GM19239 (cell line): ENCODE data around the gene ARL8A.
"Not testable (repeated sequence)": the region's sequence is repeated elsewhere in the genome, so short reads cannot be mapped to it uniquely, and the experiment has no call there.

Experiments
- DNase-seq: peaks from one replicate; pipeline ENCODE4 v3.0.0; 2011; ENCODE audit warnings: low spot score; ENCODE audit not compliant: insufficient read length
- FAIRE-seq: peaks from 2 replicates; lab custom pipeline; 2011; peaks lifted over from hg19 to GRCh38; lab: Jason Lieb, UNC

The ARL8A gene

DNA sequence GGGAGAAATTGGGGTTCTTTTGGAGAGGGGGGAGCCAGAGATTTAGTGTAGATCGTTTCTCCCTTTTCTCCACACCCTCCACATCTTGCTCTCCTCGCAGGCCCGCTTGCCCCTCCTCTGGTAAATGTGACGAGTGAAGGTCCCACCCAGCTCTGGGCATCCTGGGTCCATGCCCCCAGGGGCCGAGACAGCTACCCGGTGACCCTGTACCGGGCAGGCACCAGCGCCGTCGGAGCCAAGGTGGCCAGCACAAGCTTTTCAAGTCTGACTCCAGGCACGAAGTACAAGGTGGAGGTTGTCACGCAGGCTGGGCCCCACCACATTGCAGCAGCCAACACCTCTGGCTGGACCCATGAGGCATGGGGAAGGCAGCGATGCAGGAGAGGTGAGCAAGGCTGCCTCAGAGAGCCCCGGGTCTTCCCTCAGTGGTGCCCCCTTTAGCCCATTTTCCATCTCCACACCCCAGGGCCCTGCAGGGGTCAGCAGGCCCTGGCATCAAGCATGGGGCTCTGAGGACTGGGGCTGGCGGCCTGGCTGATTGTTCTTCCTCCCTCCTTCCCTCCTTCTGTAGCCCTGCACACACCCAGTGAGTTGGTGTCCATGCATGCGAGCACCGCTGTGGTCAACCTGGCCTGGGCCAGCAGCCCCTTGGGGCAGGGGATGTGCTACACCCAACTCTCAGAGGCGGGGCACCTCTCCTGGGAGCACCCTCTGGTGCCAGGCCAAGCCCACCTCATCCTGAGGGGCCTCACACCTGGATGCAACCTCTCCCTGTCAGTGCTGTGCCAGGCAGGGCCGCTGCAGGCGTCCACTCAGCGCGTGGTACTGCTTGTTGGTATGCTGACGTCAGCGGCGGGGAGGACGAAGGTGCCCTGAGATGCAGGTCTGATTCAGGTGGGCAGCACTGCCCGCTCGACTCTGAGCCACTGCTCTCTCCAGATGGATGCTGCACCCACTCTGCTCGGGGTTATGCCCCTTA is 32.7 kb upstream of the ARL8A start:
- no peak for FAIRE-seq

DNA sequence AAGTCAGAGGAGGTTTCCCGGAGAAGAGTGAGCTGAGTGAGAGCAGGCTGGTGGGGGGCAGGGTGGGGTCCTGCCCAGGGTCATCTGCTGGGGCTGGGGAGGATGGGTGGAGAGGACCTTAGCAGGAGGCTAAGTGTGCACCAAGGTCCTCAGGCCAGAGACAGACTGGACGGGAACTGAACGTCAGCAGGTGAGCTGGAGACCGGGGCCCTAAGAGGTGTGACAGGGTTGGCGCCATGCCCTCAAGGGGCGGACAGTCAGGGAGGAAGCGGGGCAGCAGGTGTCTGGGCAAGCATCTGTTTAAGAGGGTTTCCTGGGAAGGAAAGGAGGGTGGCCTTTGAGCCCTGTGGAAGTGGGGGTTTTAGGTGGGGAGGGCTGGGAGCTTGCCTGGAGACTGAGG is 29.5 kb upstream of the ARL8A start:
- FAIRE-seq (no peak), DNase-seq (no peak)

More for the DNA sequence above, 32.7 kb upstream of the ARL8A start:
- DNase-seq = no peak

DNA sequence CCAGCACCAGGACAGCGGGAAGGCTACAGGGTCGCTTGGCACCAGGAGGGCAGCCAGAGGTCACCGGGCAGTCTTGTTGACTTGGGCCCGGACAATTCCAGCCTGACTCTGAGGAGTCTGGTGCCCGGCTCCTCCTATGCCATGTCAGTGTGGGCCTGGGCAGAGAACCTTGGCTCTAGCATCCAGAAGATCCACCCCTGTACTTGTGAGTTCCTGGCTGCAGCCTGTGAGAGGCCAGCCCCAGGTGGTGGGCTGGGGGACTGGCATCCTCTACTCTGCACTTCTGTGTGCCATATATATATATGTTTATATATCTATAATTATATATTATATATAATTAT is 27.4 kb upstream of the ARL8A start:
- FAIRE-seq (no peak), DNase-seq (no peak)

DNA sequence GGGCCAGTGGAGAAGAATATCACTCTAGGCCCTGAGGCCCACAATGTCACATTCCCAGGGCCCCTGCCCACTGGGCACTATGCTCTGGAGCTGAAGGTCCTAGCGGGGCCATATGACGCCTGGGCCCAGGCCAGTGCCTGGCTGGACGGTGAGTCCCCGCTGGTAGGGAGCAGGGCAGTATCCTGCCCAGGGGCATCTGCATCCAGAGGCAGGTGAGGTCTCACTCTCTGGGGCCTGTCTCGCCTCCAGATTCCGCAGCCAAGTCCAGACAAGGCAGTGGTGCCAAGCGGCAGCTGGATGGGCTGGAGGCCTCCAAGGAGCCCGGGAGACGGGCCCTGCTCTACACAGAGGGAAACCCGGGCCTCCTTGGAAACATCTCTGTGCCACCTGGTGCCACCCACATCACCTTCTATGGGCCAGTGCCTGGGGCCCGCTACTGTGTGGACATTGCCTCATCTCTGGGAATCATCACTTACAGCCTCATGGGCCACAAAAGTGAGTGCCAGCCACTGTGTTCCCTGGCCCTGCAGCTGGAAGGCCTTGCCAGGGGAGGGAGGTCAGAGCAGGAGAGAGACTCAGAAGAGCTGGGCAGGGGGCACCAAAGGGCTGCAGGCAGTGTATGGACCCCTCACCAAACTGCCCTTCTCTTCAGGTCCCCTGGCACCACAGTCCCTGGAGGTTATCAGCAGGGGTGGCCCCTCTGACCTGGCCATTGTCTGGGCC is 26.9 kb upstream of the ARL8A start:
- DNase-seq = no peak
- FAIRE-seq = no peak

DNA sequence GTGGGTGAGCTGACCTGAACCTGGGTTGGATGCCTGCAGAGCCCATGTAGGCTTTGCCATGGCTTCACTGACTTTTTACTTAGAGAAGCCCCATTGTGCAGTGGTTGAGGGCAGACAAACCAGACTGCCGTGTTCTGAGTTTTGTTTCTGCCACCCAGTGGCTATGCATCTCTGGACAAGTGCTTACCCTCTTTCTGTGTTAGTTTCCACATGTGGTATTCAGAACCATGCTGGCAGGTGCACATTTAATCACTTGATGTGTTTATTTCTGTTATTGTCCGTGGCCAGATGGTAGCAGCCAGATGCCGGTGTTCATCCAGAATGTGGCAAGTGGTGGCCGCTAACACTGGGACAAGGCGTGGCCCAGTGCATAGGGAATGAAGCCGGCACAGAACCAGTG is 26.2 kb upstream of the ARL8A start:
- no peak for DNase-seq
- no peak for FAIRE-seq

DNA sequence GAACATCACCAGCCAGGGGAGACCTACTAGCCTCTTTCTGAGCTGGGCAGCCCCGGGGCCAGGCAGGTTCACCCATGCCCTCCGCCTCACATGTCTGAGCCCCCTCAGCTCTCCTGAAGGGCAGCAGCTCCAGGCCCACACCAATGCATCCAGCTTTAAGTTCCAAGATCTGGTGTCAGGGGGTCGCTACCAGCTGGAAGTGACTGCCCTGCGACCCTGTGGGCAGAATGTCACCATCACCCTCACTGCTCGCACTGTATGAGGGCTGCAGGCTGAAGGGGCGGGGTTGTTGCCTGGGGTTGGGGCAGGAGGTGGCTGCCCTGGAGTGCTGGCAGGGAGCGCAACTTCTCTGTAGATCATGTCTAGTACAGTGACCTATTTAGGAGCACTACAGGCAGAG is 24.3 kb upstream of the ARL8A start:
- no peak for FAIRE-seq
- DNase-seq = no peak

DNA sequence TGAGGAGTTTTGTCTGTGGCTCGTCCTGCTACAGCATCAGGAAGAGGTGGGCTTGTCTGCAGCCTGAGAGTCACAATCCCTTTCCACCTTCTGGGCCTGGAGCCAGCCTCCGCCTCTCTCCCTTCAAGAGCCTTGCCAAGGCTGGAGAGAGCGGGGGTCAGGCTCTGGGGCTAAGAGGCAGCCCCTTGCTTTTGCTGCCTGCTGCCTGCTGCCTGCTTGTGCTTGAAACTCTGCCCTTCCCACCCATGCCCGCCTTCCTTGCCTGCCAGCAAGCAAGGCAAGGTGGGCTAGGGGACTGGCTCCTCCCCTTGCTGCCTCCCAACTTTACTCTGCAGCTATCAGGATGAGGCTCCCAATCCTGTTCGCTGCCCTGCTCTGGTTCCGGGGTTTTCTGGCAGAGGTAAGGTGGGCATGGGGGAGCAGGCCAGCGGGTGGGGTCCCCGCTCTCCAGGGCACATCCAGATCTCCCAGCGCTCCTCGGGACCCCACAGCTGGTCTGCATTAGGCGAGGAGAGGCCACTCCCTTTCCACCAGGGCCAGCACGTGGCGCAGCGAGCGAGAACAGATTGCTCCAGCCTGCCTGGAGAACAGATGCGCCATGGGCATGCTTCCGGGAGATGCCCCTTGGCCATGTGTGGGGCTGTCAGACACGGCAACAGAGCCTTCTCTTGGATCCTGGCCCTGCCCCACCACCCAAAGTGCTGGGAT is 23.3 kb upstream of the ARL8A start:
- FAIRE-seq (no peak), DNase-seq (no peak)

DNA sequence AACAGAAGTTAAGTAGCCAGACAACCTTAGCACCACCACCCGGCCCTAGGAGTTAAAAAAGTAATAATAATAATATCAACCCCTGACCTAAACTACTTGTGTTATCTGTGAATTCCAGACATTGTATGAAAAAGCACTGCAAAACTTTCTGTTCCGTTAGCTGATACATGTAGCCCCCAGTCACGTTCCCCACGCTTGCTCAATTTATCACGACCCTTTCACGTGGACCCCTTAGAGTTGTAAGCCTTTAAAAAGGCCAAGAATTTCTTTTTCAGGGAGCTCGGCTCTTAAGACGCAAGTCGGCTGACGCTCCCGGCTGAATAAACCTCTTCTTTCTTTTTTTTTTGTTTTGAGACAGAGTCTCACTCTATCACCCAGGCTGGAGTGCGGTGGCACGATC is 22.5 kb upstream of the ARL8A start:
- not testable (repeated sequence) for FAIRE-seq, DNase-seq

DNA sequence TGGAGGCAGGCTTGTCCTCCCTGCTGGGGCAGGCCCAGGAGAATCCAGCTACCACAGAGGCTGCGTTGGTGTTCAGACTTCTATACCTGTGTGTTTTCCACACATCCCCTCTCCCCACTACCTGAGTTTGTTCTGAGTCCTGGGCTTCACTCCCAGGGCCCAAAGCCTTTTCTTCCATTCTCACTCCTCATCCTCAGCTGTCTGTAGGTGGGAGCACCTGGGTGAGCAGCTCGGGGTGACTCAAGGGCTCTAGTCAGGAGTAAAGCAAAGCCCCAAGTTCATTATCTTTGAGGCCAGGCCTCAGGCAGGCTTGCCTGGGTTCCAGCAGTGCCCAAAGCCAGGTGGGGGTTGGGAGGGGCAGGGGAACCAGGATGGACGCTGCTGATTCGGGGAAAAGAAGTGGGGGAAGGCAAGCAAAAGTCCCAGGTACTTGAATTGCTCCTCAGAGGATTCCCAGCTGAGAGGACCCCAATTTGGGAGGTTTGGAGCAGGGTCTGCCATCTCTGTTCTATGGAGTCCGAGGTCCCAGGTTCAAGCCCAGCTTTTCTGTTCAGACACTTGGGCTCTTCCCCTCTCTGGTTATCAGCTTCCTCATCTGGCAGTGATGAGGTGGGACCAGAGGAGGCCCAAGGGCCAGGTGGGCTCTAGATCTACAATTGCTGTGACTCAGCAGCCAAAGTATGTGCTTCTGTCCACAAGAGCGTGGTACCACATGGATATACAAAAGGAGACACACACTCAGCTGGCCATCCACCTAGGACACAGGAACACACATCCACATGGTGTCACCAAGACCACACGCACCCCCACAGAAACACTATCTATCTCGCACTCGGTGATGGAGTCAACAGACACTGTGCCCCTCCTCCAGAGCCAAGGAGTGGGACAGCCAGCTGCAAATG is 21.7 kb upstream of the ARL8A start:
- FAIRE-seq = no peak
- no peak for DNase-seq

DNA sequence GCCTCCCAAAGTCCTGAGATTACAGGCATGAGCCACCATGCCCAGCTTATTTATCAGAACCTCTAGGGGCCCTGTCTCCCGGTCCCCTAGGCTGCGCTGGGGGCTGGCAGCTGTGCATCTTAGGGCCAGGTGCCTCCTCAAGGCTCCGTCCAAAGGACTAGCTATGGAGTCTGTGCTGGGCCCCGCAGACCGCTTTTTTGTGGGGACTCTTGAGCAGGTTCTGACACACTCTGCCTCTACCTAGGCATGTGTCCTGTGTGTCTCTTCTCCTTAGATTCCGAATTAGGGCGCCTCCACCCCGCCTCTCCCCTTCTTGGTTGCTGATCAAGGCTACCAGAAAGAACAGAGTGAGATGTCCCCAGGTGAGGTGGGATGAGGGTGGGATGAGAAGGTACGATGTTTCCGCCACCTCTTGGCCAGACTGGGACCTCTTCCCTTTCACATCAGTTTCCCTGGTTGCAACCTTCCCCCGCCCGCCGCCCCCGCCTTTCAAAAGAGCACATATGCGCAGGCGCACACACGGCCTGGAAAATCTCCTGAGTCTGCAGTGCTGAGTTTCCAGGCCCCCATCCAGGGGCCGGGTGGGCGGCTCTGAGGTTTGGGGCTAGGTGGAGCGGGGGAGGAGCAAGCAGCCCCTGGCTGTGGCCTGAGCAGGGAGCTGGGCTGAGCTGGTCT is 20.9 kb upstream of the ARL8A start:
- no peak for FAIRE-seq
- DNase-seq = no peak

DNA sequence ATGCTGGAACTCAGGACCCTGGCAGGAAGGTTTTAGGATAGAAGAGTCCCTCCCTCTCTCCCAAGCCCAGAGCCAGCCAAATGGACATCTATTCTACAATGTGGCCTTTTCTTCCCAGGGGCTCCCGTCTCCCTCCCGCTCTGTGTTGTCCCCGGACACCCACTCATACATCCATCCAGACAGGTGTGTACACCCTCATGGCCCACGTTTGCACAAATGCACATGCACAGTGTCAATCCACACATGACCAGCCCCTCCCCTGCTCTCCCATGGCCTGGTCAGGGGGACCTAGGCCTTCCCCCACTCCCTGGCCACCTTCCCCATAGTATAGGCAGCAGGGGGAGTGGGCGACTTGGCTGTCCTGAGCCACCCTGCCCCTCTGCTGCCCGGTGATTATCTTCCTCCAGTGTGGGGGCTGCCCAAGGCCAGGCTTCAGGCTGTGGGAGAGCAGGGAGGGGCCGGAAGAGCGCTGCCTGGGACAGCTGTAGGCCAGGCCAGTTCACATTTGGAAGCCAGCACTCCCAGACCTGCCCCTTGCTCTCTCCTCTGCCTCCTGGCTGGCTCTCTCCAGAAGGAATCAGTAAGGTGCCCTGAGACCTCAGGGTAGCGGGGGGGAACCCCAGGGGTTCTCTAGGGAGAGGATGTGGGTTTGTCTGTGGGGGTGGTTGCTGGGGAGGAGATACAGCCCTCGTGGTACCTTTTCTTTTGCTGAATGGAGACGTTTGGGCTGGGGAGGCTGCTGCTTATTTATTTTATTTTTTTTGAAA is 19.9 kb upstream of the ARL8A start:
- DNase-seq (peak; percentile 45), FAIRE-seq (peak; percentile 90)

DNA sequence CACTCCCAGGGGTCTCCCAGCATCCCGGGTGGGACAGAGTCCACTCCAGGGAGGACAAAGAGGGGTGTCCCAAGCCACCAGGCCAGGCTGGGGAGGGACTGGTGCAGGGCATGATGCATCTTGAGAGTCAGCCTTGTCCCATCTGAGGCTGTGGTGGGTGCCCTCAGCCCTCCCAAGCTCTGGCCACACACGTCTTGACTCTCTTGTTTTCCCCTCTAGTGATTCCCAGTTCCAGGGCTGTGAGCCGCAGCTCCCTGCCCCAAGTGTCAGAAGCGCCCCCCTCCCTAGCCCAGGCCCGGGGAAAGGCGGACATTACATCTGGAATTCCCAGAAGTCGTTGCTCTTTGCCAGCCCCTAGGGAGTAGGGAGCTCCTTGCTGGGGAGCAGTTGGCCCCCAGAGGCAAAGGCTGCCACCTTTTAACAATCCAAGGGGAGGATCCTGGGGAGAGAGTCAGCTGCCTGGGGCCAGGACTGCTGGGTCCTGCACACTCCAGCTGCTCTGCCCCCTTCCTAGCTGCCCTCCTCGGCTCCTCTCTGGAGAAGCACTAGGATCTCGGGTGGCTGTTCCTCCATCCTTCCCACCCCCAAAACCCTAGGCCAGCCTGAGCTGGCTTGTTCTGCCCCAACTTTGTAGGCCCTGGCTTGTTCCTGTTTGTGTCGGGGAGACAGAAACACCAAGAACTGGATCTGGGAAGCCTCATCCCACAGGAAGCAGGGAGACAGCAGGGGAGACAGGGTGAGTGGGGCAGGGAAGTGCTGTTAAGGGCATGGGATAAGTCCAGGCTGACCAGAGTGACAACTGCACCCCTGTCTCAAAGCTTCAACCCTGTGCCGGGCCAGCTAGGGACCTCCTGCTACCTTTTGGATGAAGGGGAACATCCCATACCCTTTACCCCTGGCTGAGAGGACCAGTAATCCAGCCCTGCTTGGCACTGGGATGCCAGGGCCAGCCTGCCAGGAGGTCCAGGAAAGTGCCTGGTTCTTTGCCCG is 19.0 kb upstream of the ARL8A start:
- FAIRE-seq (no peak), DNase-seq (no peak)

DNA sequence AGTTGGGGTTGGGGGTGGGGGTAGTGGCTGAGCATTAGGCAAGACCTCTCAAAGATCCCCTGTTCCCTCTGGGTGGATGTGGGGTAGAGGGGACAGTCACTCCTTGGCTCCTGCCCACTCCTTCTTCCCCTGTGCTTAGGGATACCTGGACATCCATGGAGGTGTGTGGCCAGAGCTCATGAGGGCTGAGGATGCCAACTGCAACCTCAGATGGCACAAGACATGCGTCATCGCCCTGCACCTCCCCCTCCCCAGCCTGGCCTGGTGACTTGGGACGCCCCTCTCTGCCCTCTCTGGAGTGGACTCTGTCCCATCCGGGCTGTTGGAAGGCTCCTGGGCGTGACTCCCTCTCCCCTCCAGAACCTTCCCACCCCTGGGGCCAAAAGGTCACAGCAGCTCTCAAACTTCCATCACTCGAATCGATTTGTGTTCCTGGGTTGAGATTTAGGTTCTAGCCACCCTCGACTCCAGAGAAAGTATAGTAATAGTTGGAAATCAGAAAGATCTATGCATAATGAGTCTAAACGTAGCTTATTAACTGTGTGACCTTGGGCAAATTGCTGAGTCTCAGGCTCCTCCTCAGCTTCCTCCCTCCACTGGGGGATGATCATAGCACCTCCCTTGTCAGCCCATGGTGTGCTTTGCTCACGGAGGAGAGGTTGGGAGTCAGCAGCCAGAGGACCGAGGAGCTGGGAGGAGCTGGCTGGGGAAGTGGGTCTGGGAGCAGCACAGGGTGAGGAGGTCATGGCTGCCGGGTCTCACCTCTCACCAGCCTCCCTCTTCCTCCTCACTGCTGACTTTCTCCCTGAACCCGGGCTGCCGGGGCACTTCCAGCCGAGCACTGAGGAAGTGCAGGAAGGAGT is 18.1 kb upstream of the ARL8A start:
- FAIRE-seq (no peak), DNase-seq (no peak)

DNA sequence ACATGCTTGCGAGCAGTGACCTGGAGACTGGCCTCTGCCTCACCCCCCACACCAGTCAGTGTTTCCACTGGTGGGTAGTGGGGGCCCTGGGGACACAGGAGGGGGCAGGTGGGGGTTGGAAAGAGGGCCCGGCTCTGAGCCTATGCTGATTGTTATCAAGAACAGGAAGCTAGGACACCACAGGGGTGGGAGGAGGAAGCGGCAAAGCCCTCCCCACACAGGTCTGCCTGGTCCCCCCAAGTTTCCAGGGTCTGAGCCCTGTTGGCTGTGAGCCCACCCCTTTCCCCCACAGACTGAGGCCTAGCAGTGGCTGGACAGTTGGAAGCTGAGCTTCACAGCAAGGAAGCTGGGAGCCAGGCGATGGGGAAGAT is 17.5 kb upstream of the ARL8A start:
- DNase-seq = no peak
- peak; percentile 45 for FAIRE-seq

DNA sequence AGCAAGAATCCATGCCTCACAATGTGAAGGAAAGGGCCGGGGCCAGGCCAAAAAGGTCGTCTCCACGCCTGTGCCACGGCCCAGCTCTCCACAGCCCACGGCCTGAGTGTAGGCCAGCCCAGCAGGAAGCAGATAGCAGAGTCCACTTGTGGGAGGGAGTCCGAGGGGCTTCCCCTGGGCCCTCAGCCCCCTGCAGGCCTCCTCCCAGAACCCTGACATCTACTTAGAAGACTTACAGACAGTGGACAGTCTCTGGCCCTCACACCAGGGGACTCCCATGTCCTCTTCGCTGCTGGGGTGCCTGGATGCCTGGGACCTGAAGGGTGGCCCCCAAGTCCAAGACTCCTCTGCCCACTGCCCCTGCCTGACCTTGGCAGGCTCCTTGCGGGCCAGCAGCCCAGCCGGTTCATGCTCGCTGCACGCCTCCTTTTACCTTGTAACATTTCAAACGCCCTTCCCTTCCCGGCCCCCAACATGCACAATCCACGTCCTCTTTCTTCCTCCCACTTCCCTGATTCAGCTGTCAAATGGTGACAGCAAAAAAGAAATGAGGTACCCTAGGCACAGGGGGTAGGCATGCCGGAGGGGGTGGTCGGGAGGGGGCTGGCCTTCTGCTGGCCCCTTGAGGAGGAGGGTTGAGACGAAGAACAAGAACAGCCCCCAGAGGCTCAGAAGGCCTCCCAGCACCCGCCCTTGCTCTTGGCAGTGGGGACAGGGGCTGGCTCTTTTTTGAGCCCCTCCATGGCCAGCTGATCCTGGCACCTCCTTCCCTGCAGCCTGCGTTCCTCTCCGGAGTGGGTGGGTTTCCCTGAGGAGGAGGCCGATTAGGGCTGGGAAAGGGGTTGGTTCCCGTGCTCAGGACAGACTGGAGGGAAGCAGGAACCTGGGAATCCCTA is 16.9 kb upstream of the ARL8A start:
- DNase-seq (no peak), FAIRE-seq (no peak)
